B cell (primary cell): ENCODE measurements around the gene XRCC4. TPM values are rescaled to one million over a fixed set of nuclear protein-coding genes. Genes with fewer than 3 reads are reported as not detected.

ENCODE experiments used
- ATAC-seq: fragments of 200-7000 bp; cut with Tn5 transposase; one replicate; pipeline ENCODE4 v1.10.0; 2021; ENCODE audit warnings: low read depth, mild to moderate bottlenecking, moderate number of reproducible peaks, moderate library complexity
- CTCF ChIA-PET: fragments of 350-600 bp; sonication (Branson Sonifier 250); formaldehyde crosslinking; loops from one replicate; lab custom pipeline; 2021; ENCODE audit warnings: antibody characterized with exemption, inconsistent platforms; lab: Charles Lee
- POLR2A ChIA-PET: fragments of 350-600 bp; sonication (Branson Sonifier 250); formaldehyde crosslinking; loops from one replicate; lab custom pipeline; 2021; ENCODE audit warnings: antibody characterized with exemption; lab: Charles Lee
- DNase-seq: peaks from one replicate; pipeline ENCODE4 v3.0.0; 2013
- H2AFZ ChIP-seq: 2 replicates; pipeline ENCODE4 v1.6.1; 2012; ENCODE audit warnings: mild to moderate bottlenecking, low read depth, low read length; ENCODE audit not compliant: insufficient read depth, poor library complexity, severe bottlenecking
- H3K27ac ChIP-seq, 2 donors: 1 replicate in 1 of 2; 2 replicates in 1 of 2; pipeline ENCODE4 v1.5.1; 2012 to 2013; ENCODE audit warnings: low read length in 2 of 2, mild to moderate bottlenecking in 2 of 2, moderate library complexity in 1 of 2
- H3K27me3 ChIP-seq, 4 experiments: fragments of 200-600 bp in 1 of 4; sonication (generic) in 1 of 4; replicated peaks in 1 of 4; 1 replicate in 2 of 4; 2 replicates in 2 of 4; pipeline versions ENCODE4 v1.6.1 to v1.7.0; 2013 to 2016; ENCODE audit warnings: low read length in 3 of 4, mild to moderate bottlenecking in 2 of 4, mixed read lengths in 1 of 4, moderate library complexity in 1 of 4; ENCODE audit not compliant: insufficient read depth in 4 of 4, control insufficient read depth in 3 of 4; ENCODE audit errors: control extremely low read depth in 1 of 4
- H3K36me3 ChIP-seq, 2 experiments: replicated peaks in 1 of 2; 1 replicate in 1 of 2; 2 replicates in 1 of 2; pipeline versions ENCODE4 v1.6.1 to v1.7.1; 2013; ENCODE audit warnings: low read length in 1 of 2; ENCODE audit not compliant: insufficient read depth in 2 of 2, control insufficient read depth in 1 of 2; ENCODE audit errors: control extremely low read depth in 1 of 2, extremely low read depth in 1 of 2
- H3K4me1 ChIP-seq, 2 donors: fragments of 200-600 bp in 1 of 2; sonication (generic) in 1 of 2; 1 replicate in 1 of 2; 2 replicates in 1 of 2; pipeline versions ENCODE4 v1.5.1 to v1.6.1; 2013 to 2017; ENCODE audit warnings: low read length in 2 of 2; ENCODE audit not compliant: control insufficient read depth in 2 of 2, insufficient read depth in 2 of 2
- H3K4me2 ChIP-seq: replicated peaks from 2 replicates; pipeline ENCODE3; 2012; ENCODE audit warnings: mild to moderate bottlenecking, low read depth, low read length; ENCODE audit not compliant: poor library complexity, severe bottlenecking
- H3K4me3 ChIP-seq, 5 experiments: fragments of 200-600 bp in 1 of 5; sonication (generic) in 1 of 5; 1 replicate in 3 of 5; 2 replicates in 2 of 5; pipeline versions ENCODE4 v1.5.1 to v1.7.0; 2011 to 2016; ENCODE audit warnings: low read length in 4 of 5, mild to moderate bottlenecking in 4 of 5, low read depth in 2 of 5, control low read depth in 1 of 5, moderate library complexity in 1 of 5; ENCODE audit not compliant: insufficient read depth in 1 of 5; ENCODE audit errors: control extremely low read depth in 1 of 5, extremely low read depth in 1 of 5
- H3K79me2 ChIP-seq: fragments of 200-600 bp; sonication (generic); one replicate; pipeline ENCODE4 v1.6.0; 2016; ENCODE audit warnings: low read length; ENCODE audit not compliant: control insufficient read depth, insufficient read depth
- H3K9ac ChIP-seq: fragments of 200-600 bp; sonication (generic); 2 replicates; pipeline ENCODE4 v1.6.1; 2017; ENCODE audit warnings: mild to moderate bottlenecking, low read length, moderate library complexity
- H3K9me3 ChIP-seq, 3 donors: one replicate each; pipeline versions ENCODE4 v1.6.1 to v1.7.1; 2013; ENCODE audit warnings: low read length in 2 of 3; ENCODE audit not compliant: control insufficient read depth in 2 of 3, insufficient read depth in 1 of 3; ENCODE audit errors: control extremely low read depth in 1 of 3
- H4K20me1 ChIP-seq: 2 replicates; pipeline ENCODE4 v1.6.0; 2012; ENCODE audit warnings: mild to moderate bottlenecking, low read length; ENCODE audit not compliant: insufficient read depth, control insufficient read depth, poor library complexity, severe bottlenecking
- H3K27ac Mint-ChIP-seq: one replicate; pipeline ENCODE4 v1.8.0; 2021; ENCODE audit warnings: mixed read lengths
- H3K27me3 Mint-ChIP-seq: one replicate; pipeline ENCODE4 v1.8.0; 2021; ENCODE audit warnings: mixed read lengths
- H3K4me1 Mint-ChIP-seq: one replicate; pipeline ENCODE4 v1.8.0; 2021; ENCODE audit warnings: mixed read lengths
- H3K4me3 Mint-ChIP-seq: one replicate; pipeline ENCODE4 v1.8.0; 2021; ENCODE audit warnings: mixed read lengths
- H3K9me3 Mint-ChIP-seq: one replicate; pipeline ENCODE4 v1.8.0; 2022; ENCODE audit warnings: mixed read lengths; ENCODE audit not compliant: insufficient read depth
- CTCF ChIP-seq: fragments of 200-600 bp; IDR thresholded peaks from one replicate; pipeline ENCODE4 v1.8.0; 2022; ENCODE audit warnings: antibody characterized with exemption, mild to moderate bottlenecking
- EZH2 ChIP-seq: IDR thresholded peaks from 2 replicates; pipeline ENCODE4 v1.6.1; 2012; ENCODE audit warnings: borderline replicate concordance, low read depth, mild to moderate bottlenecking, moderate library complexity, low read length; ENCODE audit not compliant: insufficient read depth, poor library complexity, severe bottlenecking
- WGBS: methylation state at CpG from one replicate; pipeline ENCODE4 v1.1.5; 2013; ENCODE audit warnings: missing lambda C conversion rate; ENCODE audit not compliant: insufficient coverage; 5-methylcytosine and 5-hydroxymethylcytosine counted together
- intact Hi-C: fragments of 100-400 bp; cut with micrococcal nuclease; formaldehyde crosslinking; loops from one replicate; pipeline ENCODE4 v1.10.0; 2022
- polyA plus RNA-seq: library from polyadenylated mRNA; depleted of rRNA; stranded (reverse); fragments of >200 nt; gene quantifications from 2 replicates; pipeline ENCODE4 v1.2.3, GENCODE V29; 2012
- total RNA-seq, 2 donors: library from RNA; stranded (reverse); fragments of 120-200 nt in 1 of 2; gene quantifications; 1 replicate in 1 of 2; 2 replicates in 1 of 2; pipeline versions ENCODE4 v1.2.3 to v1.2.4, GENCODE V29; 2013 to 2022

XRCC4 gene
- total and polyA plus RNA-seq, 2 donors (not counting 1 experiment from before 2014, with no cell fraction given): 1.3 to 7.7 TPM

GRCh38 chr5:83156001-83156400 is 78.7 kb downstream of the XRCC4 start:
- no peak overlapping the region for H2AFZ ChIP-seq
- TF ChIP-seq CTCF (no peak), EZH2 (no peak)
- H3K27ac ChIP-seq: no peak overlapping the region
- no peak for DNase-seq
- intact Hi-C loops: no loop called here
- no peaks in the 10 kb centered on the region for H3K36me3 ChIP-seq
- no peaks in the 10 kb centered on the region for H4K20me1 ChIP-seq
- H3K4me2 ChIP-seq: no peak overlapping the region
- POLR2A ChIA-PET: no interaction called here
- Mint-ChIP-seq H3K4me3 (no peak overlapping the region), H3K9me3 (no peaks in the 10 kb centered on the region), H3K27ac (no peak overlapping the region), H3K27me3 (no peaks in the 10 kb centered on the region), H3K4me1 (no peaks in the 10 kb centered on the region)
- no CpG with 5 or more reads among the region's 2 CpGs for WGBS
- H3K4me3 ChIP-seq: no peak overlapping the region
- CTCF ChIA-PET: no interaction called here
- H3K4me1 ChIP-seq: no peaks in the 10 kb centered on the region
- H3K79me2 ChIP-seq: no peaks in the 10 kb centered on the region
- H3K9me3 ChIP-seq: no peaks in the 10 kb centered on the region
- no peak for ATAC-seq
- H3K27me3 ChIP-seq: no peaks in the 10 kb centered on the region
- no peak overlapping the region for H3K9ac ChIP-seq

GRCh38 chr5:83157163-83157562 is 79.8 kb downstream of the XRCC4 start:
- ATAC-seq: no peak
- intact Hi-C loops: no loop called here
- no peak overlapping the region for H3K4me3 ChIP-seq
- H3K27me3 ChIP-seq: no peaks in the 10 kb centered on the region
- TF ChIP-seq CTCF (no peak), EZH2 (no peak)
- H3K9me3 ChIP-seq: no peaks in the 10 kb centered on the region
- H3K27me3 Mint-ChIP-seq: no peaks in the 10 kb centered on the region
- no peak overlapping the region for H3K4me2 ChIP-seq
- no peaks in the 10 kb centered on the region for H3K36me3 ChIP-seq
- H3K4me3 Mint-ChIP-seq: no peak overlapping the region
- no CpG with 5 or more reads among the region's 2 CpGs for WGBS
- no peaks in the 10 kb centered on the region for H3K9me3 Mint-ChIP-seq
- no peaks in the 10 kb centered on the region for H3K4me1 ChIP-seq
- H2AFZ ChIP-seq: no peak overlapping the region
- H3K4me1 Mint-ChIP-seq: no peaks in the 10 kb centered on the region
- no peaks in the 10 kb centered on the region for H3K79me2 ChIP-seq
- no peak overlapping the region for H3K27ac Mint-ChIP-seq
- ChIA-PET CTCF (no interaction called here), POLR2A (no interaction called here)
- no peak overlapping the region for H3K9ac ChIP-seq
- no peak overlapping the region for H3K27ac ChIP-seq
- H4K20me1 ChIP-seq: no peaks in the 10 kb centered on the region
- DNase-seq: no peak
